Stimulated activated CD4-positive, alpha-beta T cell treated with anti-CD3 and anti-CD28 coated beads, Interleukin-4, amount 100 ng/mL, for 4 hours (primary cell): ENCODE measurements around the gene RAB30.
A peak's percentile ranks its signal among the peaks of the same experiment; 100 is the strongest.

Experiments used
- DNase-seq, 2 experiments: peaks; one replicate each; pipeline ENCODE4 v3.0.0-alpha.2; 2020

RAB30 gene, protein sequence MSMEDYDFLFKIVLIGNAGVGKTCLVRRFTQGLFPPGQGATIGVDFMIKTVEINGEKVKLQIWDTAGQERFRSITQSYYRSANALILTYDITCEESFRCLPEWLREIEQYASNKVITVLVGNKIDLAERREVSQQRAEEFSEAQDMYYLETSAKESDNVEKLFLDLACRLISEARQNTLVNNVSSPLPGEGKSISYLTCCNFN

DNA sequence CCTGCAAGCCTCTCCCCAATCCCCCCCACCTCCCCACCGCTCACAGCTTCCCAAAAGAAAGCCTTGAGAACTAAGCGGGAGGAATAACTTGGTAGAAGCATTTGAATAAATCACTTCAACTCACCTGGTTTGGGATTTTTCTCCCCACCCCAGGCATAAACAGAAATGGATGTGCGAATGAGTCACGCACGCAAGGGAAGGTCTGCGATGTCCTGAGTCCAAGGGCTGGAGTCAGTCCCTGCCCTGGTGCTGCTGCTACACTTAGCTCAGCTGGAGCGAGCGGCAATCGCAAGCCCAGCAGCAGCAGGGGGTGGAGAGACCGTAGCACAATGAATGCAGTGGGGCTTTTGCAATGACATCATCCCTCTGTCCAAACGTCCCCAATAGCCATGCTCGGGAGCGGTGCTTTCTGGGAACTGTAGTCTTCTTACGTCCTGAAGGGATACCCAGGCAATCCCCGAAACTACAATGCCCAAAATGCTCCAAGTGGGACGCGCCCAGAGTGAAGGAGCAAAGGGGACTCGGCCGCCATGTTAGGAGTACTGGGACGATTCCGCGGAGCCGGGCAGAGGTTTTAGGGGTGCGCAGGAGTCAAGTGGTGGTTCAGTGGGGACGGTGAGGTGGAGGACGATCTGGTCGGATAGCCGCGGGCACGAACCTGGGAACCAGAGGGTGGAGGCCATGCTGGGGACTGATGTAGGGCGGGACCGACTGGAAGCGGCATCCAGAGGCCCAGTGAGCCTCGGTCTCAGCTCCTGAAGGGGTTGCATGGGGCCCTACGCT is at the start of gene RAB30:
Gene RAB30 (minus strand): TSS at position 331 of the 783 bp plus-strand sequence. CDS start 74,581 bp downstream, outside the sequence.
- DNase-seq = peak; percentile 80 to 95

DNA sequence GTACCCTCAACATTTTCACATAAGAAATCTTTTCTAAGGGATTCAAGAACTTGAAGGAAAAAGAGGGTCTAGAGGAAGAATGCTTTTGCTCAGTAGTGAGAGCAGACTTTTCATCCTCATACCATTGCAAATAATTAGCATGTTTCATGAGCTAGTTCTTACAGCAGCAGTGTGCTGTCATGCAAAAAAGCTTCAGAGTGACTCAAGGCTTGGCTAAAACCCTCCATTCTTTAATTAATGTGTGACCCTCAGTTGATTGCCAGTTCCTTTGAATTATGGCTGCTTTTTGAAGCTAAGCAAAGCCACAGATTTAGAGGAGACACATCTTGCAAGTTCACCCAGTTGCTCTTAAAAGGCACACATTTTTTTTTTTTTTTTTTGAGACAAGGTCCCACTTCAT is 48.6 kb upstream of the RAB30 start:
- DNase-seq = no peak

DNA sequence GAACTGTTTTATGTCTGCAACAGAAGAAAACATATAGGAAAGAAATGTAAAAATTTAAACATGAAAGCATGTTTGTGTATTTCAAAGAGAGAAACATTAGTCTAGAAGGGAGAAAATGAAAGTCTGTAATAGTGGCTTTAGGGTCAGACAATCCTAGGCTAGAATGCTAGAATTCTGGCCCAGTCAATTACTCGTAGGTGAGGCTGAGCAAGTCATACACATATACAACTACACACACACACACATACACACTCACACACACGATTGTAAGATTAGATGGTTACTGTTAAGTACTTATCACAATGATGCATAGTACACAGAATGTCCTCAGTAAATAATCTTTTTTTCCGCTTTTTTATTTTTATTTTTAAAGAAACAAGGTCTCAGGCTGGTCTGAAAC is 47.5 kb upstream of the RAB30 start:
- DNase-seq = no peak

DNA sequence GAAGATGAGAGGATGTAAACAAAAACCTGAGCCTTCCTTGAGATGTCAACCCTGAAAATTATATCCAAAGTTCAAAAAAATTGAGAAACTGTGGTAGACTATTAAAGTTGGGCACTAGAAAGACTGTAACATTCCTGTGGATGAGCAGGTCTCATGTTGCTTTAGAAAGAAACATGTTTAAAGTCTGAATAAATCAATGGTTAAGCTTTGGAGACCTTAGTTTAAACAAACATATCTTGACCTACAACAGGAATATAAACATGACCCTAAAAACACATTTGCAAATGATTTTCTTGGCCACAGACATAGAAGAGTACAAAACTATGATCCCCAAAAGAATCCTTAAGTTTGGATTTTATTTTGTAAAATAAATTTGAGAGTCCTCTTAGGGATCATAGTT is 47.1 kb upstream of the RAB30 start:
- DNase-seq = no peak

DNA sequence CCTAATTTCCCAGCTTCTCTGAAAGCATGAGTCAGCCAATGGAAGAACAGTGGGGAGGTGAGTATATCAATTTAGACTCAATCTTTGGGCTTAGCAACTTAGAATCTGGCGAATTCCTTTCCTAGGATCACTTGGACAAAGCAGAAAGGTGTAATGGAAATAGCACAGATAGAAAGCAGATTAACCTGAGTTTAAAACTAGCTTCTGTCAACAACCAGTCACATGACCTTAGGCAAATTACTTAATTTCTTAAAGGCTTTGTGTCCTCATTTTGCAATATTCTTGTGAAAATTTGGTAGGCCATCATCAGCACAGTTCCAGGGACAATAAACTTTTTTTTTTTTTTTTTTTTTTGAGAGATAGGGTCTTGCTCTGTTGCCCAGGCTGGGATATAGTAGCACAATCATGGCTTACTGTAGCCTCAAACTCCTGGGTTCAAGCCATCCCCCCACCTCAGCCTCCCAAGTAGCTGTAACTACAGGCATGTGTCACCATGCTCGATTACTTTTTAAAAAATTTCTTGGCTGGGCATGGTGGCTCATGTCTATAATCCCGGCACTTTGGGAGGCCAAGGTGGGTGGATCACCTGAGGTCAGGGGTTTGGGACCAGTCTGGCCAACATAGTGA is 44.4 kb upstream of the RAB30 start:
- DNase-seq = no peak

DNA sequence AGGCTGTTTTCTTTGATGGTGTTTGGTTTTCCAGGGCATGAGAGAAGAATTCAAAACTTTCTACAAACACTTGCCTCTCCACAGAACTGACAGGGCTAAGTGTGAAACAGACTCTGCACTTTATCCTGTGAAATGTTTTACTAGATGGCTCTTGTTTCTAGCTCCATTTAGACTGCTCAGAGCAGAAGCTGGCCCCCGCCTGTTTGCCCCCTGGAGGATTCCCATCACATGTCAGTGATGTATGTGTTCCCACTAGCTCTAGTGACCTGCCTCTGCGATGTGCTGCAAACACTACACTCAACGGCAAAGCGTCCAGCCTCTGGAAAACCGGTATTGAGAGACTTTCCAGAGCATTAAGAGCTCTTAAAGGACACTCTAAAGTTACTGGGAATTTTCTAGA is 43.9 kb upstream of the RAB30 start:
- no peak for DNase-seq

DNA sequence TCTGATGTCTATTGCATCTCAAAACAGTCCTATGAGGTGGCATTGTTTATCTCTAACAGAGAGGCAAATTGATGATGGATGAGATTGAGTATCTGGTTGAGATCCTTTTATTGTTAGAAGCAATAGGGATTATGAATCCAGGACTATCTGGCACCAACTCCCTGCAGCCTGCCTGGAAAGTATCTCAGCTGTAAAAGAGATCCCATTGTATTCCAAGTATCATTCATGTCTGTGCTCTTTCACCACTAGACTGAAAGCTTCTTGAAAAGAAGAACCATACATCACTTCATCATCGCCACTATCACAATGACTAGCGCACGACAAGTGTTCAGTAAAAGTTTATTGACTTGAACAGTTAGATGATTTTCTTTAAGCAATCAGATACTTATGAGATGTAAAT is 43.3 kb upstream of the RAB30 start:
- no peak for DNase-seq

DNA sequence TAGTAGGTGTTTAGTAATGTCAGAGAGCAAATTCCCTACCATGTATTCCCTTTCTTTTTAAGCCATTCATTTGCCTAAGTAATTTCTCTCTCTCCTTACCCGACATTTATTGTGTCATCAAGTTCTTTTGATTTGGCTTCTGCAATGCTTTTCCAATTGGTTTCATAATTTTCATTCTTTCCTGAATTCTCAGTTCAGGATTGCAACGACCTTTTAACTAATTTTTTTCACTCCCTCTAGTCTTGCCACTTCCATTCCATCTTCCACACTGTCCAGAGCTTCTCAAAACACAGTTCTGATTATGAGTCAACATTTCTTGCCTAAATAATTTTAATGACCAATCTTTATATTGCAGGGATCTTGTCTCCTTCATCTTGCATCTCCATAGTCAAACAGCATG is 41.2 kb upstream of the RAB30 start:
- DNase-seq = no peak

DNA sequence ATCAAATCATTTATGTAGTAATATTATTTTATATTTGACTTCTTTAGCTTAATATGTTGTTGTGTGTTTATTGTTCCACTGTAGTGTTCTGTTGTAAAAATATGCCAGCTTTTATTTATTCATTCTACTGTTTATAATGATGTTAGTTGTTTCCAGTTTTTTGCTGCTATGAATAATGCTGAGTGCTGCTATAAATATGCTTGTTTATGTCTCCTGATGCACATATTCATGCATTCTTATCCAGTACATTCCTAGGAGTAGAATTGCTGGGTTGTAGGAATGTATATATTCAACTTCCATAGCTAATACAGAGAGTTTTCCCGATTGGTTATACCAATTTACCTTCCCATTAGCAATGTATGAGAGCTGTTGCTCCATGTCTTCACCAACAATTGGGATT is 33.5 kb upstream of the RAB30 start:
- no peak for DNase-seq

DNA sequence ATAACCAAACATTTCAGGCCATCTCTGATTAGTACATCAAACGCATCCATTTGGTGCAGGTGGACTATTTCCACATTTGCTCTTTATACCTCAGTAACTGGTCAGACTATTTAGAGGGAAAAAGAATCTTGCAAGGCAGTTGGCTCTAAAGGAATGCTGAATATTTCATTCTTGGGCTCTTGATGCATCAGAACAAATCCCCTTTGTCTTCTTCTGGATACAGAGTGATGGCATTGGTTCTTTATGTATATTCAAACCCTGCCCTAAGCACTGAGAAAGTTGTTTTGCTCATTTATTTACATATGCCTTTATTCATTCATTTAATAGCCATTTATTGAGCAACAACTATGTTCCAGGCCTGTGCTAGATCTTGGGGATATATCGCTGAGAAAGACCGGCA is 31.1 kb upstream of the RAB30 start:
- no peak for DNase-seq

DNA sequence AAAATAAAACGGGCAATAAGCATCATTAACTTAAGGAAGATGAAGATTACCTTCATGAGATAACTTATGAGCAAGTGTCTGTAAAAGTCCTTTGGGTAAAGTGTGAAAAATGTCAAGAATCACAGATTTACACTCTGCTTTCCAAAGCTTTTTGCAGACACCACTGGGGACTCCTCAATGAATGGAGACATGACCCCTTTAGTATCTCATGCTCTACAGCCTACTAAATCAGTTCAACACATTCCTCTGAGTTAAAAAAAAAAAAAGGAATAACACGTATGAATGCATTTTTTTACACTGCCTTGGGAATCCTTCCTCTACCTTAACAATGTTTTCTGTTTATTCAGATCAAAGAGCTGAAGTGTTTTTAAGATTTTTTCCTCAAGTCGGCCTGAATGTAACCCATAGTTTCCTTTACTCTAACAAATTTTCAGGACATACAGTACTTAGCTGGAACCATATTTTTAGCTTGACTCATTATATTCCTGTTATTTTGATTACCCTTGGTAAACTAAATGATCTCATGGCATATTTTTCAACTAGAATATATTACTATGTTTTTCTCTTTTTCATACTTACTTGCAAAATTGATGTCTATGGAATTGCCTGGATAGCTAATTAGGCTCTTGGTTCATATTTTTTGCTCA is 25.9 kb upstream of the RAB30 start:
- DNase-seq = no peak

DNA sequence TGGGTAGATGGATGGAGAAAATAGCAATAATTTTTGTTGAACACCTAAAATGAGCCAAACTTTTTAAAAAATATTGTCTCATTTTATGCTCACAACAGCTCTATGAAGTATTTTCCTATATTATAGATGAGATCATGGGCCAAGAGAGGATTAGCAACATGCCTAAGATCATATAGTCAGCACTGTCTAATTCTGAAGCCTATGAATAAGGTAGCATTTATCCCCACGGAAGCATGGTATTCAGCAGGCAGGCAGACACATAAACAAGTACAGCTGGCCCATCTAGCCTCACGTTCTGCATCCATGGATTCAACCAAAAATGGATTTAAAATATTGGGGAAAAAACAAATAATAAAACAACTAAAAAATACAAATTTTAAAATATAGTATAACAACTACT is 21.9 kb upstream of the RAB30 start:
- no peak for DNase-seq

DNA sequence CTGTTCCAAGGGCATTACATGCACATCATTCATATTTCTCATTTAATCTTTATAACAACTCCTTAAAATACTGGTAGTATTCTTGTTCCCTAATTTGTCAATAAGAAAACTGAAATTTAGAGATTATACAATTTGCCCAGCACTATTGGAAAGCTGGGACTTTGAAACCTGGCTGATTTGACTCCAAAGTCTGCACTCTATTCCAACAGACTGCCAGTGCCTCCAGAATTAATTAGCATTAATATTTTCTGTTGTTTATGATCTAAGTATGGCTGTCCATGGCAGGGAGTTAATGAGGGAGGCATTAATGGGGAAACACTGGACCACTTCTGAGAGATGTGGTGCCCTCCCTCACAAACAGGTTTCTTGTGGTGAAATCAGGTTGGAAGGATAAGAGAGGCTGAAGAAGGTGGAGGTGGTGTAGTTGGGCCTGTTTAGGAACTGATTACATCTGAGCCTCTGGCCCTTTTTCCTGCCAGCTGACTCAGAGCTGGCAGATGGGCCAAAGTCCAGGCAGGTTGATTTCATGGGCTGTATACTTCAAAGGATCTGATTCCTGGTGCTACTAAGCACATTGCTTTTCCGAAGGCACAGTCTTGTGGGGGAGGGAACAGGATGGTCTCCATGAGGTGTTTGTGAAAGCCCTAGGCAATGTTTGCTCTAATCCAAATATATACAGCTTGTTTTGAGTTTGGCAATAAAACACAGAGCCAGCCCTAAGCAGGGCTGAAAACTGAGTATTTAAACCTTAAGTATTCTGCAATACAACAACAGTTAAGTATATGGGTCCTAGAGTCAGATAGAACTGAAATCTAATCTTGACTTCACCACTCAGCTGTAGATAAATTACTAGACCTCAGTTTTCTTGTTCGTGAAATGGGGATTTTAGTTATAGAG is 21.0 kb upstream of the RAB30 start:
- no peak for DNase-seq

DNA sequence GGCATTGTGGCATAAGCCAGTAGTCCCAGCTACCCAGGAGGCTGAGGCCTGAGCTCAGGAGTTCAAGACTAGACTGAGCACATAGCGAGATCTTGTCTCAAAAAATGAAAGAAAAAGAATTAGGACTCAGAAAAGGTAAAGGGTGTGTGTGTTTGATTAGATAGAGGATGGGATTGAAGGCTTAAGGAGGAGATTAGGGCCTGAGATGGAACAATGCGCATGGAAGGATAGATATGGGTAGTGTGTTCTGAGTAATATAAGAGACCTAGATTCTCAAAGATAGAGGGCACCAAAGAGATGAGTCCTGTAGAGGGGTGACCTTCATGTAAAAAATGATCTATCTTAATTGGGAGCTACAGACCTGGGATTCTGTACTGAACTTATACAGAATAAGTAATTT is 17.3 kb upstream of the RAB30 start:
- DNase-seq = no peak

DNA sequence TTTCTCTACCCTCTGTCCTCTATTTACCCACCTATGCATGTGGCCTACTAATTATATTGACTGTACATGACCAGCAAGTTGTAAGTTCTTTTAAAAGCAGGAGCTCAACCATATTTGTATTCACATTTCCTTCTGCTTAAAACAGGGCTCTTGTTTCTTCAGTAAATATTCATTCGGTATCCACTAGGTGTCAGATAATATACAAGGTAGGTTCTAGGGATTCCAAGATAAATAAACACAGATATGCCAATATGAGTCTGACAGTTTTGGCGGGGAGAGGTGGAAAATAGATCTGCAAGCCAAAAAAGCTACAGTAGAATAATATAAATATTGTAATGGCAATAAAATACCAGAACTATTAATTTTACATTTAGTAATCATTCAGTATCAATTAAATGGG is 15.3 kb upstream of the RAB30 start:
- no peak for DNase-seq

DNA sequence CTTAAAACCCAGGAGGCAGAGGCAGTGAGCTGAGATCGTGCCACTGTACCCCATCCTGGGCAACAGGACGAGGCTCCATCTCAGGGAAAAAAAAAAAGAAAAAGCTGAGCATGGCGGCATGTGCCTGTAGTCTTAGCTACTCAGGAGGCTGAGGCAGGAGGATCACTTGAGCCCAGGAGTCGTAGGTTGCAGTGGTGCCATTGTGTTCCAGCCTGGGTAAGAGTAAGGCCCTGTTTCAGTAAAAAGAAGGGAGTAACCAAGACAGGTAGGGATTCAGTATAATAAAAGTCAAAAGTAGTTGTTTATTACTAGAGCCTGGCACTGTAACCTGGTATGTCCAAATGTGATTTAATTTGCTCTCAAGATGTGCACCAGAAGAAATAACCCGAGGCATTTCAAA is 8.1 kb upstream of the RAB30 start:
- DNase-seq = no peak

DNA sequence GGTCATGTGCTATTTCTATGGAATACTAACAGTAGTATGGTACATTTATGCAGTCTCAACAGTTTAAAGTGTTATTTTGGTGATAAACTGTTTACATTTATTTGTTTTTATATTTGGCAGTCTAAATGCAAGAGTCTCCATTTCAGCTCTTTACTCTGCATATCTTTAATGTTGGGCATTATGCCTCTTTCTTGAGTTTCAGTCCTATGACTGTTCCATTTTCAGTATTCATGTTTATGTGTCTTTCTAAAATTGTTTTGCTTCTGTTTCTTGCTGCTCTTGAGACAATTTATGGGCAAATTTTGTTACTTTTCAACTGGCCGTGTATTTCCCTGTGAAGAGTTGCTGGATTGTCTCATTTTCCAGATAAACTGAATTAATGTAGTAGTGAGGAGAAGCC is 6.6 kb upstream of the RAB30 start:
- DNase-seq = no peak

DNA sequence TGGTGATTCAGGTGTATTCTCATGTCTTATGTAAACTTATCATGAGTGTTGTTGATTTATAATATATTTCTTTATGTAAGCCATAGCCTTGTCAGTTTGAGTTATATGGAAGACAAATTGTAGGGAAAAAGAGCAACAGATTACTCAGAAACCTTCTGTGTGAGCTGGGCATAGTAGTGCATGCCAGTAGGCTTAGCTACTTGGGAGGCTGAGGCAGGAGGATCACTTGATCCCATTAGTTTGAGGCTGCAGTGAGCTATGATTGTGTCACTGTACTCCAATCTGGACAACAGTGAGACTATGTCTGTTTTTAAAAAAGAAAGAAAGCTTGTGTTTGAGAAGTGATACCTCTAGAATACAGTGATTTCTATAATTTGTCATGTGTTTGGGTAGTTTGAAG is 2.2 kb upstream of the RAB30 start:
- no peak for DNase-seq

DNA sequence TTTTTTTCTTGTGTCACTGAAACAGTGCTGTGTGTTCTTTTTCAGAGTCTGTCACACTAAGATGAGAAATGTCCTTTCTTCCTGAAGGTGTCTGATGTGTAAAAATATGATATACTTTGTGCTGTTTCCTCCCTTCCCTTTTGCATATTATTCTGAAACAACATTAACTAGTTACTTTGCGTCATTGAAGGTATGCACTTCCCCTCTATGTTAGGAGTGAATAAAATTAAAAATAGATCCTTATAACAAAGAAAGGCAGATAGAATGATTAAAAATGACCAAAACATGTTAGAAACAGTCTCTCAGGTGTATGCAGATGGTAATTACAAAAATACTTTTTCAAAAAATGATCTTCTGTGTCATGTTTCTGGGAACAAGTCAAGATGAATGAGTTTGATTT is 1.6 kb upstream of the RAB30 start:
- no peak for DNase-seq

DNA sequence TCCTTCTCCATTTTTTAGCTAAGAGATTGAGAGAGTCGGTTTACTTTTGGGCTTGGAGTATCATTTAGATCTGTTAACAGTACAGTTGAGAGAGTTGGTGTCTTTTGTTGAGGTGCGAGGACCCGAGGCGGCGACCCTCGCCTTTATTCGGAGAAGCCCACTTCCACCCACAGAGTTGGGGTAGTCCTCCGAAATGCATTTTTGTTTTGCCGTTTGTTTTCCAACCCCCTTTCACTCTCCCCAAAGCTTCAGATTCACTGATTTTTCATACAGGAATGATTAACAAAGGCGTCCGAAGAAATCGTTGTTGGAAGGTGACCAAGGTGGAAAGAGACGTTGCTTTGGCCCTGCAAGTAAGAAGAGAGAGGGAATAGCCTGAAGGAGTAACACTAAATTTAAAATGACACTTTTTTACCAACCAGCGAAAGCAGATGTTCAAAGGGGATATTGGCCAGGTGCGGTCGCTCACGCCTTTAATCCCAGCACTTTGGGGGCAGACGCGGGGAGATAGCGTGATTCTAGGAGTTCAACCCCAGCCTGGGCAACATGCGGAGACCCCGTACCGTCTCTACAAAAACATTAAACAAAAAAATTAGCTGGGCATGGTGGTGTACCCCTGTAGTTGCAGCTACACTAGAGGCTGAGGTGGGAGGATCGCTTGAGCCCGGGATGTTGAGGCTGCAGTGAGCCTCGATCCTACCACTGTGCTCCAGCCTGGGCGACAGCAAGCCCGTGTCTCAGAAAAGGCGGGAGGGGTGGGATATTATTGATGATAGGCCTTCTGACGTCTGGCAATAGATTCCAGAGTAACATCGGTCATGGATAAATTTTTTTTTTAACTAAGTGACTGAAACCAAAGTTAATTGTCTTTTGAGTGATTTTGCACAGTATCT is 899 bp upstream of the RAB30 start:
- no peak for DNase-seq

DNA sequence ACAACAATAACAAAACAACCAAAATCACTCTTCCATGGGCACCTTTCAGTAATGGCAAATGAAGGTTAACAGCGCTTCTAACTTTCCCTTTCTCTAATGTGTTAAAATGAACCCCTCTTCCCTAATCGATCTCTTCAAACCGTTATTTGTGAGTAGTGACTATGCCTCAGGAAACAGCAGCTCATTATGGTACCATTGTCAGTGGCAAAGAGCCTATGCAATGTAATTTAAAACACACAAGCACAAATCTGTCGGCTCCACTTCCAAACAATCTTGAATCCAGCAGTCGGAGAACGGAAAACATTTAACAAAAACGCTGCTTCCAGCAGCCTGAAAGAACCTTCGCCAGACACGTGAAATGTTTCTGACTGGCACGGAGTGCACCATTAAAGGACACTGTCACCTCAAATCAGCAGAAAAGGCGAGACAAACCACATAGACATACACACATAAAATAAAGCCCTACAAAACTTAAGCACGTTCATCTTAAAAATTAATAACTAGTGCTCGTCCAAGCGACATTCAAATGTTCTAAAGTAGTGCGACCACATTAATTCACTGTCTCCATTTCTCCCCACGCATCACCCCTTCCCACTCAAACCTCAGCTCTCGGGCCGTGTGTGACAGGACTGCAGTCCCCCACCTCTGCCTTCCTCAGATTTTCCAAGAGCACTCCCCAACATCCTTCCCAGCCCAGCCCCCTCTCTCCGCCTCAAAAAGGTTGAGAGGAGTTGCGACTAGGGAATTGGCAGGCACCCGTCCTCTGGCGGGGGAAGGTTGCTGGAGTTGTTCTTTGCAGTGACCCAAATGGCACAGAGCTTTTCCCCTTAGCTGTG is 748 bp downstream of the RAB30 start:
- peak; percentile 24 to 32 for DNase-seq
